Caco-2 (cell line): Measurements from ENCODE around the gene TNFSF4. TPM values are rescaled to one million over a fixed set of nuclear protein-coding genes. Genes with fewer than 3 reads are reported as not detected.
A peak's percentile ranks its signal among the peaks of the same experiment; 100 is the strongest.

Experiments
- BruUV-seq: library from RNA; stranded (reverse); fragments of 400-500 nt; replicated peaks from 2 replicates; lab custom pipeline; 2021; lab: Mats Ljungman, UMichigan
- CTCF ChIA-PET: fragments of 300-600 bp; sonication (Branson Sonifier 250); formaldehyde crosslinking; loops from one replicate; lab custom pipeline; 2022; ENCODE audit warnings: antibody characterized with exemption; lab: Charles Lee
- POLR2A ChIA-PET: fragments of 300-600 bp; sonication (Branson Sonifier 250); formaldehyde crosslinking; loops from one replicate; lab custom pipeline; 2022; ENCODE audit warnings: antibody characterized with exemption; lab: Charles Lee
- DNase-seq, 2 experiments: peaks; one replicate each; pipeline versions ENCODE4 v3.0.0 to v3.0.0-alpha.2; 2020 to 2022
- H3K27me3 ChIP-seq: replicated peaks from 2 replicates; pipeline ENCODE4 v1.6.0; 2011; ENCODE audit warnings: low read length; ENCODE audit not compliant: control insufficient read depth, insufficient read depth
- H3K36me3 ChIP-seq: 2 replicates; pipeline ENCODE4 v1.5.1; 2011; ENCODE audit warnings: low read length; ENCODE audit not compliant: control insufficient read depth, insufficient read depth
- H3K4me1 ChIP-seq: fragments of 250-450 bp; sonication (Bioruptor Pico); 2 replicates; pipeline ENCODE4 v1.5.1; 2020; ENCODE audit warnings: mild to moderate bottlenecking
- H3K4me3 ChIP-seq: 2 replicates; pipeline ENCODE4 v1.5.1; 2011; ENCODE audit warnings: low read depth, mild to moderate bottlenecking, control low read depth, low read length
- H3K9me3 ChIP-seq: fragments of 250-450 bp; sonication (Bioruptor Pico); 2 replicates; pipeline ENCODE4 v1.5.1; 2020; ENCODE audit warnings: mild to moderate bottlenecking, moderate library complexity
- H3K27ac Mint-ChIP-seq: one replicate; pipeline ENCODE4 v1.8.0; 2022; ENCODE audit warnings: mixed read lengths; ENCODE audit not compliant: unreplicated experiment
- H3K27me3 Mint-ChIP-seq: one replicate; pipeline ENCODE4 v1.8.0; 2022; ENCODE audit warnings: mixed read lengths; ENCODE audit not compliant: insufficient read depth, unreplicated experiment
- H3K36me3 Mint-ChIP-seq: one replicate; pipeline ENCODE4 v1.8.0; 2022; ENCODE audit warnings: mild to moderate bottlenecking, mixed read lengths; ENCODE audit not compliant: insufficient read depth, unreplicated experiment
- H3K4me1 Mint-ChIP-seq: one replicate; pipeline ENCODE4 v1.8.0; 2022; ENCODE audit warnings: low read depth, mixed read lengths; ENCODE audit not compliant: unreplicated experiment
- H3K4me3 Mint-ChIP-seq: one replicate; pipeline ENCODE4 v1.8.0; 2022; ENCODE audit warnings: mild to moderate bottlenecking, moderate library complexity, mixed read lengths; ENCODE audit not compliant: unreplicated experiment
- H3K9me3 Mint-ChIP-seq: one replicate; pipeline ENCODE4 v1.8.0; 2022; ENCODE audit warnings: mixed read lengths; ENCODE audit not compliant: unreplicated experiment
- CTCF ChIP-seq, 2 experiments: fragments of 200-600 bp in 1 of 2; IDR thresholded peaks; 1 replicate in 1 of 2; 2 replicates in 1 of 2; pipeline versions ENCODE4 v1.5.1 to v1.8.0; 2011 to 2022; ENCODE audit warnings: antibody characterized with exemption in 1 of 2, control low read depth in 1 of 2, inconsistent platforms in 1 of 2, low read depth in 1 of 2, low read length in 1 of 2, mild to moderate bottlenecking in 1 of 2, moderate library complexity in 1 of 2; ENCODE audit not compliant: insufficient read depth in 1 of 2, severe bottlenecking in 1 of 2, unreplicated experiment in 1 of 2
- intact Hi-C: fragments of 100-400 bp; cut with micrococcal nuclease; formaldehyde crosslinking; loops from one replicate; pipeline ENCODE4 v1.10.0; 2022; ENCODE audit not compliant: unreplicated experiment
- total RNA-seq: library from RNA; stranded (reverse); gene quantifications from 2 replicates; pipeline ENCODE4 v1.2.3, GENCODE V29; 2022

Gene TNFSF4
- total RNA-seq, 1 experiment from 2014 or later: 1.3 TPM

GRCh38 chr1:173204693-173205092 lies 2.4 kb downstream of the TNFSF4 start:
- Mint-ChIP-seq H3K4me3 (no peak overlapping the region), H3K27ac (no peak overlapping the region), H3K9me3 (no peaks in the 10 kb centered on the region), H3K27me3 (no peaks in the 10 kb centered on the region), H3K4me1 (no peaks in the 10 kb centered on the region), H3K36me3 (no peaks in the 10 kb centered on the region)
- ChIA-PET POLR2A (no interaction called here), CTCF (interaction anchor here (1.6 kb wide), 1 partner anchor 379 kb away, joined by 6 read pairs; no protein-coding TSS in a partner anchor)
- H3K9me3 ChIP-seq: no peaks in the 10 kb centered on the region
- no peak for TF ChIP-seq CTCF (IDR thresholded peaks at IDR 0.05; ENCODE audit: insufficient read depth in 1 of 2, low read depth in 1 of 2, low read length in 1 of 2, severe bottlenecking in 1 of 2, unreplicated experiment in 1 of 2)
- DNase-seq: no peak
- no peak overlapping the region for H3K4me3 ChIP-seq
- BruUV-seq: no TSS peak
- H3K36me3 ChIP-seq: no peaks in the 10 kb centered on the region
- intact Hi-C loops: loop anchor here (5.0 kb wide), 2 partner anchors 77 to 152 kb away; partner anchors contain the start of gene TNFSF18
- no peaks in the 10 kb centered on the region for H3K4me1 ChIP-seq
- no peaks in the 10 kb centered on the region for H3K27me3 ChIP-seq

DNA sequence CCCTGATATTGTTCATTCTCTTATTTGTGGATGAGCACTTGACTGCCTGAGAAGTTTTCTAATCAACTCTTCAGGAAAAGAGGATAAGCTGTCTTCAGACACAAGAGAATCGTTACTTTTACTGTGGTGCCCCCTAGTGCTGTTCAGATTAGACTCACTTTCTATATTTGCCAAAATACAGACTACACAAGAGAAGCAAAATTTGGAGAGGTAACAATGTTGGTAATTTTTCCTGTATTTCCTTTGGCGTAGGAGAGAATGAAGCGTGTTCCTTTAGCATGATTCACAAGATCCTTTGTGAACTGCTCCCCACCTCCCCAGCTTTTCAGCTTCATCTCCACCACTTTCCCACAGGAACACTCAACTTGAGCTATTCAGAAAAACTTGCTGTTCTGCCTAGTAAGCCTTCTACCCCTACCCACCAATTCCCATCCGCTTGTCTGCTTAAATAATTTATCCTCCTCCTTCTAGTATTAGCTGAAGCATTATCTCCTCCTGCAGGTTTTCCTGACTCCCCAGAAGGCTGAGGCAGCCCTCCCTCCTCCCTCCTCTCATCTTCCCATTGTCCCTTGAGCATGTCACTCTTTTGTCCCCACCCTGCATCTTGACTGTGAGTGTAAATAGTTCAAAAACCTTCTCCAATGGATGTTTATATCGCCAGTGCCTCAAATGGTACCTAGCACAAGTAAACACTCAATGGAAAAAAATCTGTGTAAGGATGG lies 4.5 kb downstream of the TNFSF4 start:
- intact Hi-C loops: loop anchor here (1.0 to 5.0 kb wide), 4 partner anchors 75 to 457 kb away; partner anchors contain the start of gene TNFSF18
- TF ChIP-seq CTCF (IDR thresholded peaks at IDR 0.05; ENCODE audit: insufficient read depth in 1 of 2, low read depth in 1 of 2, low read length in 1 of 2, severe bottlenecking in 1 of 2, unreplicated experiment in 1 of 2): peak; percentile 65 to 66
- H3K27me3 Mint-ChIP-seq: no peaks in the 10 kb centered on the region
- peak in 1 of 2 experiments; percentile 53 for DNase-seq
- H3K4me3 Mint-ChIP-seq: no peak overlapping the region
- H3K36me3 ChIP-seq: no peaks in the 10 kb centered on the region
- ChIA-PET POLR2A (no interaction called here), CTCF (interaction anchor here (0.6 to 2.7 kb wide), 6 partner anchors 226 to 380 kb away, joined by 3 to 75 read pairs (median 6); no protein-coding TSS in a partner anchor)
- no peaks in the 10 kb centered on the region for H3K9me3 ChIP-seq
- no peak overlapping the region for H3K27ac Mint-ChIP-seq
- no peaks in the 10 kb centered on the region for H3K4me1 ChIP-seq
- no peak overlapping the region for H3K4me3 ChIP-seq
- no peaks in the 10 kb centered on the region for H3K4me1 Mint-ChIP-seq
- no TSS peak for BruUV-seq
- H3K9me3 Mint-ChIP-seq: no peaks in the 10 kb centered on the region
- no peaks in the 10 kb centered on the region for H3K36me3 Mint-ChIP-seq
- no peaks in the 10 kb centered on the region for H3K27me3 ChIP-seq

DNA sequence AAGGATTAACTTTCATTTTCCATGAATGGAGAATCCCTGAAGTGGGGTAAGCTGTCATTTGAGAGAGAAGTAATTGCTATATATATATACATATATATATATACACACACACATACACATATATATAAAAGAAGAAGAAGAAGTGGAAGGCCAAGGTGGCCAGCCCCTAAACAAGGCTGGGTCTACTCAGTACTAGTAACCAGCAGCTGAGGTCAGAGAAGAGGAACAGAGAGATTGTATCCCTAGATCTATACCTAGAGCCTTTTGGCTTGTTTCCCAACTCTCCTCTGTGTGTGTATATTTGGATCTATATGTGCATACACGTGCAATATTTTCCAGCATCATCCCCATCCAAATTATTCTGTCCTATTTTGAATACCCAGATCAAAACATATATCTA lies 5.2 kb downstream of the TNFSF4 start:
- no peak overlapping the region for H3K4me3 ChIP-seq
- Mint-ChIP-seq H3K4me1 (no peaks in the 10 kb centered on the region), H3K36me3 (no peaks in the 10 kb centered on the region), H3K9me3 (no peaks in the 10 kb centered on the region), H3K4me3 (no peak overlapping the region), H3K27me3 (no peaks in the 10 kb centered on the region), H3K27ac (no peak overlapping the region)
- CTCF ChIA-PET: interaction anchor here (0.6 to 2.7 kb wide), 6 partner anchors 226 to 379 kb away, joined by 3 to 75 read pairs (median 6); no protein-coding TSS in a partner anchor
- no peaks in the 10 kb centered on the region for H3K4me1 ChIP-seq
- TF ChIP-seq CTCF (IDR thresholded peaks at IDR 0.05; ENCODE audit: insufficient read depth in 1 of 2, low read depth in 1 of 2, low read length in 1 of 2, severe bottlenecking in 1 of 2, unreplicated experiment in 1 of 2): no peak
- no peaks in the 10 kb centered on the region for H3K36me3 ChIP-seq
- POLR2A ChIA-PET: no interaction called here
- H3K9me3 ChIP-seq: no peaks in the 10 kb centered on the region
- DNase-seq: no peak
- no TSS peak for BruUV-seq
- H3K27me3 ChIP-seq: no peaks in the 10 kb centered on the region
- intact Hi-C loops: loop anchor here (1.0 to 5.0 kb wide), 4 partner anchors 75 to 457 kb away; partner anchors contain the start of gene TNFSF18
